ENCODE data around the gene FYCO1. TPM values are rescaled to one million over a fixed set of nuclear protein-coding genes. Genes with fewer than 3 reads are reported as not detected.

FYCO1 gene
- total RNA-seq, 1 donor from 2014 or later: 31.8 TPM

- Mint-ChIP-seq H3K9me3 (ENCODE audit: unreplicated experiment) (no peaks in the 10 kb centered on the region), H3K36me3 (ENCODE audit: unreplicated experiment) (no peaks in the 10 kb centered on the region), H3K4me1 (ENCODE audit: unreplicated experiment) (no peaks in the 10 kb centered on the region), H3K4me3 (ENCODE audit: unreplicated experiment) (no peak overlapping the region), H3K27ac (ENCODE audit: unreplicated experiment) (no peak overlapping the region), H3K27me3 (ENCODE audit: unreplicated experiment) (peaks cover 41% of the 10 kb centered on the region)
- no peak for TF ChIP-seq CTCF (IDR thresholded peaks at IDR 0.05)
- no peak for DNase-seq (ENCODE audit: extremely low spot score, unreplicated experiment)
These were observed 114.9 kb downstream of the FYCO1 start for GRCh38 chr3:45880725-45881077.

GRCh38 chr3:45878124-45878523, 117.5 kb downstream of the FYCO1 start:
- Mint-ChIP-seq H3K4me1 (ENCODE audit: unreplicated experiment) (no peaks in the 10 kb centered on the region), H3K9me3 (ENCODE audit: unreplicated experiment) (no peaks in the 10 kb centered on the region), H3K27me3 (ENCODE audit: unreplicated experiment) (peaks cover 46% of the 10 kb centered on the region), H3K36me3 (ENCODE audit: unreplicated experiment) (no peaks in the 10 kb centered on the region), H3K4me3 (ENCODE audit: unreplicated experiment) (no peak overlapping the region), H3K27ac (ENCODE audit: unreplicated experiment) (no peak overlapping the region)
- DNase-seq (ENCODE audit: extremely low spot score, unreplicated experiment): no peak
- TF ChIP-seq CTCF (IDR thresholded peaks at IDR 0.05): no peak

- TF ChIP-seq CTCF (IDR thresholded peaks at IDR 0.05): no peak
- Mint-ChIP-seq H3K4me1 (ENCODE audit: unreplicated experiment) (no peaks in the 10 kb centered on the region), H3K9me3 (ENCODE audit: unreplicated experiment) (no peaks in the 10 kb centered on the region), H3K36me3 (ENCODE audit: unreplicated experiment) (no peaks in the 10 kb centered on the region), H3K27me3 (ENCODE audit: unreplicated experiment) (peaks cover 62% of the 10 kb centered on the region), H3K27ac (ENCODE audit: unreplicated experiment) (no peak overlapping the region), H3K4me3 (ENCODE audit: unreplicated experiment) (no peak overlapping the region)
- no peak for DNase-seq (ENCODE audit: extremely low spot score, unreplicated experiment)
These were observed 120.8 kb downstream of the FYCO1 start for GRCh38 chr3:45874677-45875346.

GRCh38 chr3:45873638-45874037, 122.0 kb downstream of the FYCO1 start:
- Mint-ChIP-seq H3K4me1 (ENCODE audit: unreplicated experiment) (no peaks in the 10 kb centered on the region), H3K4me3 (ENCODE audit: unreplicated experiment) (no peak overlapping the region), H3K36me3 (ENCODE audit: unreplicated experiment) (no peaks in the 10 kb centered on the region), H3K27ac (ENCODE audit: unreplicated experiment) (no peak overlapping the region), H3K27me3 (ENCODE audit: unreplicated experiment) (peaks cover 69% of the 10 kb centered on the region), H3K9me3 (ENCODE audit: unreplicated experiment) (no peaks in the 10 kb centered on the region)
- no peak for DNase-seq (ENCODE audit: extremely low spot score, unreplicated experiment)
- no peak for TF ChIP-seq CTCF (IDR thresholded peaks at IDR 0.05)

GRCh38 chr3:45873036-45873435, 122.6 kb downstream of the FYCO1 start:
- H3K27ac Mint-ChIP-seq (ENCODE audit: unreplicated experiment): no peak overlapping the region
- no peak overlapping the region for H3K4me3 Mint-ChIP-seq (ENCODE audit: unreplicated experiment)

More at GRCh38 chr3:45873036-45873435, 122.6 kb downstream of the FYCO1 start:
- no peak for TF ChIP-seq CTCF (IDR thresholded peaks at IDR 0.05)
- H3K4me1 Mint-ChIP-seq (ENCODE audit: unreplicated experiment): no peaks in the 10 kb centered on the region
- no peak for DNase-seq (ENCODE audit: extremely low spot score, unreplicated experiment)
- peaks cover 69% of the 10 kb centered on the region for H3K27me3 Mint-ChIP-seq (ENCODE audit: unreplicated experiment)
- H3K36me3 Mint-ChIP-seq (ENCODE audit: unreplicated experiment): no peaks in the 10 kb centered on the region
- no peaks in the 10 kb centered on the region for H3K9me3 Mint-ChIP-seq (ENCODE audit: unreplicated experiment)
